GM12874 (cell line): ENCODE data around the gene FOXO1.

ENCODE experiments used
- TF ChIP-seq, protein P1 (sequence below): IDR thresholded peaks from 2 replicates; pipeline ENCODE4 v1.5.1; 2011; ENCODE audit warnings: low read depth, mild to moderate bottlenecking, control low read depth, low read length, moderate library complexity; ENCODE audit not compliant: insufficient read depth

The FOXO1 gene

DNA sequence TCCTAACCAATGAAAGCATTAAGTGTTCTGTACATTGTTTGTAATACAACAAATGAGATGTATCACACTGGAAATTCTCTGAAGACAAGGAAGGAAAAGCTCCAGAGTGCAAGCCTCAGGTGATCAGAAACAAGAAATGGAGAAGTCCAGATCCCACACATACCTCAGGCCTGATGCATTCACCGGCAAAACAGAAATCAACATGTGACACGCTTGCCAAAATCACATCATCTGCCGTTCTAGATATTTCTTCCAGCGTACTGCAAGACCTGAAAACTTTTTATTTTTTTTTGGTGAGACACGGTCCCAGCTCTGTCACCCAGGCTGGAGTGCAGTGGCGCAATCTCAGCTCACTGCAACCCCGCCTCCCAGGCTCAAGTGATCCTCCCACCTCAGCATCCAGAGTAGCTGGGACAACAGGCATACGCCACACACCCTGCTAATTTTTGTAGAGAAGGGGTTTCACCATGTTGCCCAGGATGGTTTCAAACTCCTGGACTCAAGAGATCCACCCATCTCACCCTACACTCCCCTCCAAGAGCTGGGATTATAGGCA is 48.6 kb downstream of the FOXO1 start:
- TF ChIP-seq, protein P1, sequence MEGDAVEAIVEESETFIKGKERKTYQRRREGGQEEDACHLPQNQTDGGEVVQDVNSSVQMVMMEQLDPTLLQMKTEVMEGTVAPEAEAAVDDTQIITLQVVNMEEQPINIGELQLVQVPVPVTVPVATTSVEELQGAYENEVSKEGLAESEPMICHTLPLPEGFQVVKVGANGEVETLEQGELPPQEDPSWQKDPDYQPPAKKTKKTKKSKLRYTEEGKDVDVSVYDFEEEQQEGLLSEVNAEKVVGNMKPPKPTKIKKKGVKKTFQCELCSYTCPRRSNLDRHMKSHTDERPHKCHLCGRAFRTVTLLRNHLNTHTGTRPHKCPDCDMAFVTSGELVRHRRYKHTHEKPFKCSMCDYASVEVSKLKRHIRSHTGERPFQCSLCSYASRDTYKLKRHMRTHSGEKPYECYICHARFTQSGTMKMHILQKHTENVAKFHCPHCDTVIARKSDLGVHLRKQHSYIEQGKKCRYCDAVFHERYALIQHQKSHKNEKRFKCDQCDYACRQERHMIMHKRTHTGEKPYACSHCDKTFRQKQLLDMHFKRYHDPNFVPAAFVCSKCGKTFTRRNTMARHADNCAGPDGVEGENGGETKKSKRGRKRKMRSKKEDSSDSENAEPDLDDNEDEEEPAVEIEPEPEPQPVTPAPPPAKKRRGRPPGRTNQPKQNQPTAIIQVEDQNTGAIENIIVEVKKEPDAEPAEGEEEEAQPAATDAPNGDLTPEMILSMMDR = no peak

DNA sequence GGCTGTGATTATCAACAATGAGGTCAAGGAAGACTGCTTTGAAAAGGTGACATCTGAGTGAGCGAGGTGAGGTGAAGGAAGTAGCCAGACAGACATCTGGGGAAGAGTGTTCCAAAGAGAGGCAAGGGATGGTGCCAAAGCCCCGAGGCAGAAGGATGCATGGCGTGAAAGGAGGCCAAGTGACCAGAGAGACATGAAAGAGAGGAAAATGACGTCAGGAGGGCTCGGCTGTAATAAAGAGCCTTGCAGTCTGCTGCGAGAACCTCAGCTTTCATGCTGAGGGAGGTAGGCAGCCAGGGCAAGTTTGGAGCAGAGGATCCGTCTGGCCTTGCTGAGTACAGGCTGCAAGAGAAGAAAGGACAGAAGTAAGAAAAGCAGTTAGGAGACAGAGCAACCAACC is 50.8 kb downstream of the FOXO1 start:
- TF ChIP-seq, protein P1 = no peak

DNA sequence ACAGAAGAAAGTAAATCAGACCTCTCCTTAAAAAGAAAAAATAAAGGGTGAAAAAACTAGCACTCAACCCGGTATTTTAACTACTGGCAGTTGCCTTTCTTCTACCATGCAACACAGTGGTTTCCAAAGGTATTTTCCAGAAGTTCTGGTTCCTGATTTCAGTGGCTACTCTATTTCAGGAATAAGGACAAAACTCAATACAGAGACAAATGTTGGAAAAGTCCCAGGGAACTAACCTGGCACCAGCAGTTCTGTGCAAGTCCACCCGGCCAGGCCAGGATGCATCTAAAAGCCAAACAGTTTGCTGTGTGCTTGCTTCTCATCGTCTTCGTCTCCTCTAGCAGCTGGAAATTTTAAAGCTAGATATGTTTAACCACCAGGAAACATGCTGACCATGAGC is 52.5 kb downstream of the FOXO1 start:
- TF ChIP-seq, protein P1 = no peak

DNA sequence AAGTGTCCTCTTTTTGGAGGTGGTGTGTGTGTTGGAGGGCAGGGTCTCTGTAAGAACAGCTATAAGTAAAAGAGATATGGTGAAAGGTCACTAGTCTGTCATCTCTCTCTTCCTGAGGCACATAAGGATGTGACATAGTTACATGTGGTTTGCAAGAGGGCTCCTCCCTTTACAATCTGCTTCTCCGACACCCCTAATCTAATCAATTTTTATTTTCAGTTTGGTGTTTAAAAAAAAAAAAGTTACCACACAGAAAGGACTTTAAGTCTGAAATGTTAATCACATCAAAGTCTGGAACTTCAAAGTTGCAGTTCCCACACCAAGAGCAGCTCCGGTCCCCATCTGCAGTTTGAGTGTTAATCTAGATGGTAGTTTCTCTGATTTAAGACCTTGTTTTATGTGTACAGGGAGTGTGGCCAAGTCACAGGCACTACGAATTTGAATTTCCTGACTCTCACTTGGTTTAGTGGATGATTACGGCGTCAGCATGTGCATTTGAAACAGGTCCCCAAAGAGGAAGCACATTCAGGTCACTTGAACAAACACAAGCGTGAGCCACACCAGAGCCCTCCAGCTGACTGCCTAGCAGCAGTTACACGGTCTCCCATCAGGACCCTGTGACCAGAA is 53.1 kb downstream of the FOXO1 start:
- TF ChIP-seq, protein P1 = no peak

DNA sequence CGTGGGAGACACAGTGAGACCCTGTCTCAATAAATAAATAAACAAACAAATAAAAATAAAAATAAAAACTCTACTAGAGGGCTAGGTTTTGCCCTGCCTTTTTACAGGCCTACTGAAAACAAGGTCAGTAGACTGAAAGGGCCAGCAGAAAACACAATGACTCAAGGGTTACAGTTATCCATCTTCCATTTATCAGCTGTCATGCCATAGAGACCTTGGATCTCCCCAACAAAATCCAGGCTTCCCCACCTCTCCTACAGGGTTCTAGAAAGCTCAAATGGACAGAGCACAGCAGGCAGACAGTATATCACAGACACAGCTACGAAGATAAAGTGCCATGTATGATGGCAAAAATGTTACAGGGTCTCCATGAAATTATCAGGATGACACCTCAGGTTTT is 54.4 kb downstream of the FOXO1 start:
- TF ChIP-seq, protein P1 = no peak

DNA sequence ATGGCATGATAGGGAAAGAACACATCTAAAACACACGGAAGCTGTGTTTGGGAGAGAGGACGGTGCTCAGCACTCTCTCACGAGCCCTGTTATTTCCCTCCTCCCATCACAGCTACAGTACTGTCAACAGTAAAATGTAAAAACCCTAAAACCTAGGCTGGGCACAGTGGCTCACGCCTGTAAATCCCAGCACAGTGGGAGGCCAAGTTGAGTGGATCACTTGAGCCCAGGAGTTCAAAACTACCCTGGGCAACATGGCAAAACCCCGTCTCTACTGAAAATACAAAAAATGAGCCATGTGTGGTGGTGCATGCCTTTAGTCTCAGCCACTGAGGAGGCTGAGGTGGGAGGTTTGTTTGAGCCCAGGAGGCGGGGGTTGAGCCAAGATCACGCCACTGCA is 54.8 kb downstream of the FOXO1 start:
- TF ChIP-seq, protein P1 = no peak

DNA sequence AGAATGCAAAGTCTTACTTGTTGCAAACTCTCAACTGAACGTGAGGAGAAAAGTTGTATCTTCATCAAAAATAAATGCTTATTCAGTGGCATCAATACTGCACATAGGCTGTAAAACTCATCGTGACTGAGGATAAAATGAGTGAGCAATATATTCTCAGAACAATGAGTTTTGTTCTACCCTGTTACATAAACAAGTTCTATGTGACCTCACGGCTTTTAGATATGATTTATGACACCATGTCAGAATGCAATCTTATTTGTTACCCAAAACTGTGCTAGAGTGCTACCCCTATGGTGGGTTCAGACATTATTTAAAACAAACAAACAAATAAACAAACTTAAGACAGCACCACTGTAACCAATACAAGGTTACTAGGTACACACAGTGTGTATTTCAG is 55.4 kb downstream of the FOXO1 start:
- TF ChIP-seq, protein P1 = no peak
